ENCODE results near the gene CLCN2.
A peak's percentile ranks its signal among the peaks of the same experiment; 100 is the strongest.

The CLCN2 gene

DNA sequence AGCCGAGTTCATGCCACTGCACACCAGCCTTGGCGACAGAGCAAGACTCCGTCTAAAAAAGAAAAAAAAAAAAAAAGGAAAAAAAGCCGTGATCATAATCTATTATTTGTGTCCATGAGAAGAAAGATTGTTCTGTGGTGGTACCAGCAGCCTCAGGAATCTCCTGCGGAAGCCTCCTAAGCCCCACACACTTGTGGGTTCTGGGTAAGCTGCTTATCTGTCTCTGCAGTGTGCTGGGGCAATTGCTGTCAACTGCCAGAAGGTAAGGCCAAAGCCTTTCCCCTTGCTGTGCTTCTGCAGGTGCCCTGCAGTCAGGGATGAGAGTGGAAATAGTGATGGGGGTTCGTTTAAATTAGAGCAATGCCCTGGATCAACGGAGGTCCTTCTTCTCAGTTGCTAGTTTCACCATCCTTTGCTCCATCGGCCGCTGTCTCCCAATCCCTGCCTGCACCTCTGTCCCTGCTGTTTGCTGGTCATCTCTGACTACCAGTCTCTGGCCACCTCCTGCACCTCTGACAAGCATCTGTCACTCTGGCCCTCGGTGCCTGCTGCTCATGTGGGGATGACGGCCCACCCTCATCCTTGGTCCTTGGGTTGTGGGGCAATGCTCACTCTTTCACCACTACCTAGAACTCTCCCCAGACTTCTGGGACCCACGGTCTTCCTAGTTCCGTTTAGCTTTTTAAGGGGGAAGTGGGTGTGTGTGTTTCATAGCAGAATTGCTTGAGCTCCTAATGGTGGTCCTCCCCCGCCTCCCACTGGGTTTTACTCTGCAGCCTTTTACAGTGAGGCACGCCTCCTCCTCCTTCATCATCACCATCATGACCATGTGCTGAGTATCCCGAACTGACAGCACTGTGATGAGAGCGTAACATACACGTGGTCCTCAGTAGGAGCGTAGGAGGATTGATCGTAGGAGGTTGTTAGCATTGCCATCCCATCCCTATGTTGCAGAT is 43.9 kb upstream of the CLCN2 start:
- H2AFZ ChIP-seq (ENCODE audit: low read depth, low read length) = no peak overlapping the region
- no peak overlapping the region for H4K91ac ChIP-seq (ENCODE audit: low read length)
- H3K14ac ChIP-seq (ENCODE audit: low read length in 2 of 2) = no peak overlapping the region
- H3K23ac ChIP-seq (ENCODE audit: low read length in 2 of 2) = no peak overlapping the region
- H3K36me3 ChIP-seq (ENCODE audit: control insufficient read depth in 1 of 2, insufficient read depth in 2 of 2, low read depth in 1 of 2, low read length in 2 of 2) = no peaks in the 10 kb centered on the region
- no peak overlapping the region for H3K27ac ChIP-seq (ENCODE audit: low read length, poor library complexity, severe bottlenecking)
- H3K79me1 ChIP-seq (replicated peaks; ENCODE audit: low read length, poor library complexity, severe bottlenecking) = no peaks in the 10 kb centered on the region
- H3K9ac ChIP-seq (ENCODE audit: low read length) = no peak overlapping the region
- H3K18ac ChIP-seq (ENCODE audit: low read depth in 1 of 2, low read length in 2 of 2) = no peak overlapping the region
- no peak overlapping the region for H4K8ac ChIP-seq (ENCODE audit: low read length)
- H2BK120ac ChIP-seq (ENCODE audit: low read depth, low read length) = no peak overlapping the region
- DNase-seq = no peak
- no peak overlapping the region for H2AK5ac ChIP-seq (ENCODE audit: low read length, severe bottlenecking)
- H3K27me3 ChIP-seq (ENCODE audit: control insufficient read depth in 1 of 2, insufficient read depth in 1 of 2, low read length in 2 of 2) = peaks cover 17 to 36% of the 10 kb centered on the region in 2 experiments
- no peaks in the 10 kb centered on the region for H3K9me3 ChIP-seq (ENCODE audit: control insufficient read depth, low read length)
- H2BK15ac ChIP-seq (ENCODE audit: low read depth, poor library complexity, severe bottlenecking) = no peak overlapping the region
- H2BK12ac ChIP-seq (ENCODE audit: low read length in 2 of 2) = no peak overlapping the region
- H3K4me2 ChIP-seq (ENCODE audit: low read length, poor library complexity, severe bottlenecking) = no peak overlapping the region
- no peak overlapping the region for H3K4me3 ChIP-seq (ENCODE audit: insufficient read depth in 1 of 2, low read depth in 1 of 2, low read length in 2 of 2)
- peak overlapping the region in 1 of 2 experiments; percentile 46 for H3K4ac ChIP-seq (ENCODE audit: low read depth in 1 of 2, low read length in 2 of 2)
- WGBS = 84% methylated on average over 18 of the region's 20 CpGs
- H2BK5ac ChIP-seq (ENCODE audit: low read depth, low read length, poor library complexity, severe bottlenecking) = no peak overlapping the region
- H3K4me1 ChIP-seq (ENCODE audit: control insufficient read depth, insufficient read depth, low read depth, low read length) = no peaks in the 10 kb centered on the region

DNA sequence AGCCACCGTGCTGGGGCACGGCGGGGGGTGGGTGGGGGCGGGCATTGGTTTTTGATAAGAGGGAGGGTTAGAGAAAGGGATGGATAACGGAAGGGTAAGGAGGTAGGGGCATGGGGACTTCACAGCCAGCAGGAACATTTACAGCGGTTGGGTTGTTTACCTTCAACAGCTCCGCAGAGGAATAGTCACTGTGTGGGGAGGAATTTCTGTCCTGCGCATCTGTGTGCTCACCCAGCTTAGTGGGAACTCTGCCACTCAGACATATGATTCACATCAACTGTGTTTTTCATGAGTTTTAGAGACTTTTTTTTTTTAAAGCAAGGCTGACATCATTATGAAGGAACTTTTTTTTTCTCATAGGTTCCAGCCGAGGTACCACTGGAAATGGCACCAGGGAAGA is 38.0 kb upstream of the CLCN2 start:
- Histone ChIP-seq H3K4me3 (ENCODE audit: insufficient read depth in 1 of 2, low read depth in 1 of 2, low read length in 2 of 2) (no peak overlapping the region), H2AFZ (ENCODE audit: low read depth, low read length) (no peak overlapping the region), H2BK15ac (ENCODE audit: low read depth, poor library complexity, severe bottlenecking) (no peak overlapping the region), H3K36me3 (ENCODE audit: control insufficient read depth in 1 of 2, insufficient read depth in 2 of 2, low read depth in 1 of 2, low read length in 2 of 2) (no peaks in the 10 kb centered on the region), H3K27ac (ENCODE audit: low read length, poor library complexity, severe bottlenecking) (no peak overlapping the region), H2BK5ac (ENCODE audit: low read depth, low read length, poor library complexity, severe bottlenecking) (no peak overlapping the region), H3K79me1 (replicated peaks; ENCODE audit: low read length, poor library complexity, severe bottlenecking) (no peaks in the 10 kb centered on the region), H4K8ac (ENCODE audit: low read length) (no peak overlapping the region), H3K14ac (ENCODE audit: low read length in 2 of 2) (no peak overlapping the region), H2BK120ac (ENCODE audit: low read depth, low read length) (no peak overlapping the region), H2BK12ac (ENCODE audit: low read length in 2 of 2) (no peak overlapping the region), H3K4me2 (ENCODE audit: low read length, poor library complexity, severe bottlenecking) (no peak overlapping the region), H3K4ac (ENCODE audit: low read depth in 1 of 2, low read length in 2 of 2) (no peak overlapping the region), H3K9ac (ENCODE audit: low read length) (peak overlapping the region; percentile 49), H4K91ac (ENCODE audit: low read length) (no peak overlapping the region), H3K27me3 (ENCODE audit: control insufficient read depth in 1 of 2, insufficient read depth in 1 of 2, low read length in 2 of 2) (peaks cover 21 to 34% of the 10 kb centered on the region in 2 experiments), H3K18ac (ENCODE audit: low read depth in 1 of 2, low read length in 2 of 2) (no peak overlapping the region), H3K4me1 (ENCODE audit: control insufficient read depth, insufficient read depth, low read depth, low read length) (no peaks in the 10 kb centered on the region), H3K9me3 (ENCODE audit: control insufficient read depth, low read length) (no peaks in the 10 kb centered on the region), H3K23ac (ENCODE audit: low read length in 2 of 2) (no peak overlapping the region), H2AK5ac (ENCODE audit: low read length, severe bottlenecking) (no peak overlapping the region)
- WGBS = 3% methylated on average over 7 of the region's 9 CpGs
- DNase-seq = peak; percentile 86

DNA sequence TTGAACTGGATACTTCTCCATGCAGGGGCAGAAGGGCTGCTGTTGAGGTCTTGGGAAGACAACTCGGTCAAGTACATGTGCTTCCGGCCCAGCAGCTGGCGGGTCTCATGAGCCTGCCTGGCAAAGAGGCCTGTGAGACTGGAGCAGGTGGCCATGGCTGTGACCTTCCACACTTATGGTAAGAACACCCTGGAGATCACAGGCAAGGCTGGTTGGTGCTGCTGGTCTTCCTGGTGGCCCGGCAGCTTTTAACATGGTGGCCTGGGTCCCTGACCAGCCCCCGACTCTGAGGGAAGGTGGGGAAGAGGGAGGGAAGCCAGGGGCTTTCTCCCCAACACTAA is 33.9 kb upstream of the CLCN2 start:
- no peak overlapping the region for H2BK12ac ChIP-seq (ENCODE audit: low read length in 2 of 2)
- WGBS = 85% methylated on average over 3 of the region's 5 CpGs
- H3K79me1 ChIP-seq (replicated peaks; ENCODE audit: low read length, poor library complexity, severe bottlenecking) = no peaks in the 10 kb centered on the region
- H3K27ac ChIP-seq (ENCODE audit: low read length, poor library complexity, severe bottlenecking) = no peak overlapping the region
- peaks cover 11 to 28% of the 10 kb centered on the region in 2 experiments for H3K27me3 ChIP-seq (ENCODE audit: control insufficient read depth in 1 of 2, insufficient read depth in 1 of 2, low read length in 2 of 2)
- no peak overlapping the region for H2BK120ac ChIP-seq (ENCODE audit: low read depth, low read length)
- no peak overlapping the region for H3K9ac ChIP-seq (ENCODE audit: low read length)
- no peak overlapping the region for H3K23ac ChIP-seq (ENCODE audit: low read length in 2 of 2)
- DNase-seq = no peak
- no peaks in the 10 kb centered on the region for H3K36me3 ChIP-seq (ENCODE audit: control insufficient read depth in 1 of 2, insufficient read depth in 2 of 2, low read depth in 1 of 2, low read length in 2 of 2)
- H3K4me3 ChIP-seq (ENCODE audit: insufficient read depth in 1 of 2, low read depth in 1 of 2, low read length in 2 of 2) = peak overlapping the region in 1 of 2 experiments; percentile 3
- H2BK15ac ChIP-seq (ENCODE audit: low read depth, poor library complexity, severe bottlenecking) = no peak overlapping the region
- no peak overlapping the region for H4K8ac ChIP-seq (ENCODE audit: low read length)
- H3K4ac ChIP-seq (ENCODE audit: low read depth in 1 of 2, low read length in 2 of 2) = no peak overlapping the region
- no peak overlapping the region for H2AK5ac ChIP-seq (ENCODE audit: low read length, severe bottlenecking)
- H2AFZ ChIP-seq (ENCODE audit: low read depth, low read length) = no peak overlapping the region
- H3K9me3 ChIP-seq (ENCODE audit: control insufficient read depth, low read length) = no peaks in the 10 kb centered on the region
- H4K91ac ChIP-seq (ENCODE audit: low read length) = no peak overlapping the region
- H3K4me2 ChIP-seq (ENCODE audit: low read length, poor library complexity, severe bottlenecking) = no peak overlapping the region
- no peak overlapping the region for H2BK5ac ChIP-seq (ENCODE audit: low read depth, low read length, poor library complexity, severe bottlenecking)
- H3K14ac ChIP-seq (ENCODE audit: low read length in 2 of 2) = no peak overlapping the region
- no peak overlapping the region for H3K18ac ChIP-seq (ENCODE audit: low read depth in 1 of 2, low read length in 2 of 2)
- H3K4me1 ChIP-seq (ENCODE audit: control insufficient read depth, insufficient read depth, low read depth, low read length) = no peaks in the 10 kb centered on the region

DNA sequence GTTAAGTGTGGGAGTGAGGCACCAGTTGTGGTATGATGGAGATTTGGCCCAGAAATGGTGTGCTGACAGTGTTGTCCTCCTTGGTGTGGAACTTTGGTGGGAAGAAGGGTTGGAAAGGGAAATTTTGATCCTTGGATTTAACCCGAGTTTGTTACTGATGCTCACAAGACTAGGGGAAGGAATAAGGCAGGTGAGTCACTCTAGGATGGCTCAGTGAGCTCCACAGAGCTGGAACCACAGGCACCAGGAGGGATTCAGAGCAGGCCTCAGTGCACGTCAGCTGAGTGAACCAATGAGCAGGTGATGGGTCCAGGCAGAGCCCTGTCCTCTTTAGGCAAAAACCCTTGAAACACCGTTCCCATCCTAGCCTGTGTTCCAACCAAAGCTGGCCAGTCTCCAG is 29.9 kb upstream of the CLCN2 start:
- no peak overlapping the region for H3K23ac ChIP-seq (ENCODE audit: low read length in 2 of 2)
- H4K8ac ChIP-seq (ENCODE audit: low read length) = no peak overlapping the region
- H3K4me2 ChIP-seq (ENCODE audit: low read length, poor library complexity, severe bottlenecking) = no peak overlapping the region
- H2BK12ac ChIP-seq (ENCODE audit: low read length in 2 of 2) = no peak overlapping the region
- H3K4ac ChIP-seq (ENCODE audit: low read depth in 1 of 2, low read length in 2 of 2) = no peak overlapping the region
- no peak overlapping the region for H2AK5ac ChIP-seq (ENCODE audit: low read length, severe bottlenecking)
- 80% methylated on average over 3 of the region's 3 CpGs for WGBS
- peaks cover 5 to 60% of the 10 kb centered on the region in 2 experiments for H3K27me3 ChIP-seq (ENCODE audit: control insufficient read depth in 1 of 2, insufficient read depth in 1 of 2, low read length in 2 of 2)
- H3K27ac ChIP-seq (ENCODE audit: low read length, poor library complexity, severe bottlenecking) = no peak overlapping the region
- peaks cover under 1% of the 10 kb centered on the region for H3K4me1 ChIP-seq (ENCODE audit: control insufficient read depth, insufficient read depth, low read depth, low read length)
- H3K9ac ChIP-seq (ENCODE audit: low read length) = no peak overlapping the region
- H2AFZ ChIP-seq (ENCODE audit: low read depth, low read length) = no peak overlapping the region
- no peak overlapping the region for H3K14ac ChIP-seq (ENCODE audit: low read length in 2 of 2)
- no peak overlapping the region for H2BK15ac ChIP-seq (ENCODE audit: low read depth, poor library complexity, severe bottlenecking)
- H3K9me3 ChIP-seq (ENCODE audit: control insufficient read depth, low read length) = no peaks in the 10 kb centered on the region
- no peak for DNase-seq
- H3K4me3 ChIP-seq (ENCODE audit: insufficient read depth in 1 of 2, low read depth in 1 of 2, low read length in 2 of 2) = no peak overlapping the region
- H3K18ac ChIP-seq (ENCODE audit: low read depth in 1 of 2, low read length in 2 of 2) = no peak overlapping the region
- no peak overlapping the region for H2BK5ac ChIP-seq (ENCODE audit: low read depth, low read length, poor library complexity, severe bottlenecking)
- H3K79me1 ChIP-seq (replicated peaks; ENCODE audit: low read length, poor library complexity, severe bottlenecking) = no peaks in the 10 kb centered on the region
- peak overlapping the region; percentile 19 for H4K91ac ChIP-seq (ENCODE audit: low read length)
- no peak overlapping the region for H2BK120ac ChIP-seq (ENCODE audit: low read depth, low read length)
- H3K36me3 ChIP-seq (ENCODE audit: control insufficient read depth in 1 of 2, insufficient read depth in 2 of 2, low read depth in 1 of 2, low read length in 2 of 2) = no peaks in the 10 kb centered on the region

Measured in mesenchymal stem cell (in vitro differentiated cells and primary cell).